Activated CD8-positive, alpha-beta memory T cell treated with anti-CD3 and anti-CD28 coated beads for 4 hours (primary cell): ENCODE results near the gene MKI67.

ENCODE experiments used
- DNase-seq, 2 donors: peaks; one replicate each; pipeline ENCODE4 v3.0.0-alpha.2; 2020; ENCODE audit warnings: low read depth in 2 of 2

MKI67 gene

GRCh38 chr10:128049226-128050120, 76.8 kb downstream of the MKI67 start:
- no peak for DNase-seq

GRCh38 chr10:128048819-128049210, 77.4 kb downstream of the MKI67 start:
- DNase-seq = no peak

GRCh38 chr10:128047991-128048818, 78.0 kb downstream of the MKI67 start:
- DNase-seq = no peak

GRCh38 chr10:128047351-128047750, 78.9 kb downstream of the MKI67 start:
- DNase-seq = peak; percentile 69 to 74

GRCh38 chr10:128046953-128047290, 79.3 kb downstream of the MKI67 start:
- no peak for DNase-seq
